RPMI8226 (cell line): ENCODE measurements around the gene ATP11C.
"Not testable (repeated sequence)": the region's sequence is repeated elsewhere in the genome, so short reads cannot be mapped to it uniquely, and the experiment has no call there.

ENCODE experiments used
- DNase-seq: peaks from one replicate; pipeline ENCODE4 v3.0.0-alpha.2; 2015

ATP11C gene

GRCh38 chrX:139932901-139933796 lies at the start of gene ATP11C:
Gene ATP11C (minus strand): TSS chrX:139933053. CDS start chrX:139932042, 1,011 bp downstream.
- DNase-seq = peak; percentile 90

GRCh38 chrX:139974471-139974870 lies 41.6 kb upstream of the ATP11C start:
- no peak for DNase-seq

GRCh38 chrX:139972629-139973624 lies 40.1 kb upstream of the ATP11C start:
- DNase-seq = no peak

- no peak for DNase-seq
Observed at GRCh38 chrX:139972113-139972512, 39.3 kb upstream of the ATP11C start.

- DNase-seq = no peak
Observed at GRCh38 chrX:139971394-139971749, 38.5 kb upstream of the ATP11C start.

GRCh38 chrX:139969286-139969685 lies 36.4 kb upstream of the ATP11C start:
- DNase-seq = no peak

GRCh38 chrX:139967750-139968149 lies 34.9 kb upstream of the ATP11C start:
- no peak for DNase-seq

- DNase-seq = peak; percentile 9
Observed at GRCh38 chrX:139967300-139967699, 34.4 kb upstream of the ATP11C start.

- not testable (repeated sequence) for DNase-seq
Observed at GRCh38 chrX:139966159-139966558, 33.3 kb upstream of the ATP11C start.

- no peak for DNase-seq
Observed at GRCh38 chrX:139965421-139965820, 32.6 kb upstream of the ATP11C start, which contains the start of gene CXorf66. Gene CXorf66 (minus strand): TSS chrX:139965521. CDS start chrX:139965496, 25 bp downstream.

- not testable (repeated sequence) for DNase-seq
Observed at GRCh38 chrX:139961091-139961490, 28.2 kb upstream of the ATP11C start.

GRCh38 chrX:139949703-139950102 lies 16.9 kb upstream of the ATP11C start:
- DNase-seq = no peak

- DNase-seq = no peak
Observed at GRCh38 chrX:139945075-139945474, 12.2 kb upstream of the ATP11C start.

- peak; percentile 13 for DNase-seq
Observed at GRCh38 chrX:139936259-139936658, 3.4 kb upstream of the ATP11C start.

- no peak for DNase-seq
Observed at GRCh38 chrX:139933904-139934303, 1.1 kb upstream of the ATP11C start.

GRCh38 chrX:139932073-139932900 lies 566 bp downstream of the ATP11C start:
- peak; percentile 44 for DNase-seq

GRCh38 chrX:139931646-139932072 lies 1.2 kb downstream of the ATP11C start:
- no peak for DNase-seq

- peak; percentile 40 for DNase-seq
Observed at GRCh38 chrX:139930916-139931645, 1.8 kb downstream of the ATP11C start.

- no peak for DNase-seq
Observed at GRCh38 chrX:139930401-139930800, 2.5 kb downstream of the ATP11C start.

GRCh38 chrX:139929876-139930275 lies 3.0 kb downstream of the ATP11C start:
- DNase-seq = no peak

GRCh38 chrX:139924696-139925095 lies 8.2 kb downstream of the ATP11C start:
- DNase-seq = no peak
